Retina (tissue), 1 donor: ENCODE results near the gene TRIM28.
A peak's percentile ranks its signal among the peaks of the same experiment; 100 is the strongest.
"Not testable (repeated sequence)": the region's sequence is repeated elsewhere in the genome, so short reads cannot be mapped to it uniquely, and the experiment has no call there.

ENCODE experiments used
- DNase-seq: peaks from one replicate; pipeline ENCODE4 v3.0.0-alpha.2; 2016

Gene TRIM28

GRCh38 chr19:58519355-58520256 is 24.3 kb upstream of the TRIM28 start, which contains the start of gene ZBTB45:
ZBTB45 (minus strand) TSS chr19:58519810; CDS start chr19:58517673, 2,137 bp downstream.
- DNase-seq: peak; percentile 97

GRCh38 chr19:58520257-58520599 is 23.6 kb upstream of the TRIM28 start:
- no peak for DNase-seq

- DNase-seq: no peak
Measured at GRCh38 chr19:58521651-58522050, 22.2 kb upstream of the TRIM28 start.

- no peak for DNase-seq
Measured at GRCh38 chr19:58522709-58523108, 21.2 kb upstream of the TRIM28 start.

GRCh38 chr19:58529405-58529804 is 14.5 kb upstream of the TRIM28 start:
- no peak for DNase-seq

- no peak for DNase-seq
Measured at GRCh38 chr19:58531034-58531840, 12.6 kb upstream of the TRIM28 start.

- DNase-seq: no peak
Measured at GRCh38 chr19:58535857-58536256, 8.0 kb upstream of the TRIM28 start.

GRCh38 chr19:58536852-58537798 is 6.7 kb upstream of the TRIM28 start:
- no peak for DNase-seq

- DNase-seq: peak; percentile 84
Measured at GRCh38 chr19:58538257-58539168, 5.4 kb upstream of the TRIM28 start.

GRCh38 chr19:58539169-58539559 is 4.7 kb upstream of the TRIM28 start:
- DNase-seq: not testable (repeated sequence)

- not testable (repeated sequence) for DNase-seq
Measured at GRCh38 chr19:58542641-58543372, 1.1 kb upstream of the TRIM28 start.

GRCh38 chr19:58544591-58545285 is 874 bp downstream of the TRIM28 start:
- no peak for DNase-seq

- DNase-seq: no peak
Measured at GRCh38 chr19:58545286-58546018, 1.6 kb downstream of the TRIM28 start.

GRCh38 chr19:58546019-58546530 is 2.2 kb downstream of the TRIM28 start:
- no peak for DNase-seq

GRCh38 chr19:58547323-58548312 is 3.8 kb downstream of the TRIM28 start:
- no peak for DNase-seq

GRCh38 chr19:58548859-58549663 is 5.2 kb downstream of the TRIM28 start:
- no peak for DNase-seq
